SK-N-SH (cell line): ENCODE data around the gene OR6X1.

Experiments
- MAX ChIP-seq: IDR thresholded peaks from 2 replicates; pipeline ENCODE4 v1.4.0; 2012; ENCODE audit warnings: low read depth
- NRF1 ChIP-seq: IDR thresholded peaks from 2 replicates; pipeline ENCODE4 v1.6.1; 2012; ENCODE audit warnings: low read depth, mild to moderate bottlenecking, low read length

GRCh38 chr11:123751781-123752180 lies 2.5 kb downstream of the OR6X1 start:
- TF ChIP-seq NRF1 (no peak), MAX (no peak)
